SK-N-SH treated with all-trans-retinoic acid at 6 μM for 48 hours (cell line): ENCODE measurements around the gene CASP3.

Experiments used
- ATAC-seq: fragments of 200-7000 bp; cut with Tn5 transposase; 3 replicates; pipeline ENCODE4 v1.9.1; 2020; ENCODE audit warnings: mild to moderate bottlenecking, moderate library complexity
- ARNTL ChIP-seq: fragments of 450-650 bp; formaldehyde crosslinking; IDR thresholded peaks from 2 replicates; pipeline ENCODE4 v1.5.0; 2020; ENCODE audit warnings: low read depth, mild to moderate bottlenecking, moderate library complexity, borderline replicate concordance
- BACH2 ChIP-seq: fragments of 250-450 bp; sonication (Bioruptor Pico); IDR thresholded peaks from 2 replicates; pipeline ENCODE4 v1.9.0; 2021; ENCODE audit warnings: mild to moderate bottlenecking, borderline replicate concordance
- CSDC2 ChIP-seq: fragments of 250-450 bp; sonication (Bioruptor Pico); IDR thresholded peaks from 2 replicates; pipeline ENCODE4 v1.5.0; 2020; ENCODE audit warnings: mild to moderate bottlenecking, moderate library complexity
- ESRRG ChIP-seq: fragments of 250-450 bp; sonication (Bioruptor Pico); IDR thresholded peaks from 2 replicates; pipeline ENCODE4 v1.6.1; 2021; ENCODE audit warnings: mild to moderate bottlenecking
- GLIS3 ChIP-seq: fragments of 250-450 bp; sonication (Bioruptor Pico); IDR thresholded peaks from 2 replicates; pipeline ENCODE4 v1.5.0; 2020; ENCODE audit warnings: mild to moderate bottlenecking, moderate library complexity
- ISL1 ChIP-seq: fragments of 250-450 bp; sonication (Bioruptor Pico); IDR thresholded peaks from 2 replicates; pipeline ENCODE4 v2.1.2; 2022; ENCODE audit warnings: mild to moderate bottlenecking, moderate library complexity
- OSR1 ChIP-seq: fragments of 250-450 bp; sonication (Bioruptor Pico); IDR thresholded peaks from 2 replicates; pipeline ENCODE4 v1.8.0; 2022; ENCODE audit warnings: moderate library complexity, mild to moderate bottlenecking, inconsistent platforms
- PPARA ChIP-seq: fragments of 250-450 bp; sonication (Bioruptor Pico); IDR thresholded peaks from 2 replicates; pipeline ENCODE4 v1.5.0; 2020; ENCODE audit warnings: mild to moderate bottlenecking, borderline replicate concordance
- RARB ChIP-seq: fragments of 250-450 bp; sonication (Bioruptor Pico); IDR thresholded peaks from 2 replicates; pipeline ENCODE4 v1.8.0; 2021; ENCODE audit warnings: mild to moderate bottlenecking, moderate library complexity
- TCF4 ChIP-seq: fragments of 250-450 bp; sonication (Bioruptor Pico); IDR thresholded peaks from 2 replicates; pipeline ENCODE4 v1.8.0; 2021; ENCODE audit warnings: mild to moderate bottlenecking, moderate library complexity, borderline replicate concordance
- TOX ChIP-seq: fragments of 250-450 bp; sonication (Bioruptor Pico); IDR thresholded peaks from 2 replicates; pipeline ENCODE4 v1.8.0; 2021; ENCODE audit warnings: mild to moderate bottlenecking, moderate library complexity, borderline replicate concordance
- ZC3H10 ChIP-seq: fragments of 250-450 bp; sonication (Bioruptor Pico); IDR thresholded peaks from 2 replicates; pipeline ENCODE4 v1.5.1; 2021; ENCODE audit warnings: mild to moderate bottlenecking, moderate library complexity
- ZFP3 ChIP-seq: fragments of 250-450 bp; sonication (Bioruptor Pico); IDR thresholded peaks from 2 replicates; pipeline ENCODE4 v1.5.0; 2020; ENCODE audit warnings: mild to moderate bottlenecking, moderate library complexity
- ZFP30 ChIP-seq: fragments of 450-650 bp; formaldehyde crosslinking; IDR thresholded peaks from 2 replicates; pipeline ENCODE4 v1.5.0; 2022; ENCODE audit warnings: mild to moderate bottlenecking, moderate library complexity
- ZNF565 ChIP-seq: fragments of 450-650 bp; formaldehyde crosslinking; conservative IDR thresholded peaks from 2 replicates; pipeline ENCODE4 v1.5.0; 2020; ENCODE audit warnings: low read depth, mild to moderate bottlenecking, moderate library complexity
- ZNF70 ChIP-seq: fragments of 450-650 bp; formaldehyde crosslinking; IDR thresholded peaks from 2 replicates; pipeline ENCODE4 v1.5.0; 2020; ENCODE audit warnings: mild to moderate bottlenecking, moderate library complexity
- ZNF8 ChIP-seq: fragments of 450-650 bp; formaldehyde crosslinking; IDR thresholded peaks from 2 replicates; pipeline ENCODE4 v1.5.0; 2020; ENCODE audit warnings: mild to moderate bottlenecking, moderate library complexity
- TF ChIP-seq, protein P1 (sequence below): fragments of 250-450 bp; sonication (Bioruptor Pico); IDR thresholded peaks from 2 replicates; pipeline ENCODE4 v1.8.0; 2020; ENCODE audit warnings: mild to moderate bottlenecking, moderate library complexity, borderline replicate concordance
- TF ChIP-seq, protein P2 (sequence below): fragments of 250-450 bp; sonication (Bioruptor Pico); IDR thresholded peaks from 2 replicates; pipeline ENCODE4 v1.5.0; 2020; ENCODE audit warnings: mild to moderate bottlenecking, moderate library complexity
- TF ChIP-seq, protein P3 (sequence below): fragments of 250-450 bp; sonication (Bioruptor Pico); IDR thresholded peaks from 2 replicates; pipeline ENCODE4 v1.8.0; 2021; ENCODE audit warnings: low read depth, mild to moderate bottlenecking, moderate library complexity, borderline replicate concordance

CASP3 gene

DNA sequence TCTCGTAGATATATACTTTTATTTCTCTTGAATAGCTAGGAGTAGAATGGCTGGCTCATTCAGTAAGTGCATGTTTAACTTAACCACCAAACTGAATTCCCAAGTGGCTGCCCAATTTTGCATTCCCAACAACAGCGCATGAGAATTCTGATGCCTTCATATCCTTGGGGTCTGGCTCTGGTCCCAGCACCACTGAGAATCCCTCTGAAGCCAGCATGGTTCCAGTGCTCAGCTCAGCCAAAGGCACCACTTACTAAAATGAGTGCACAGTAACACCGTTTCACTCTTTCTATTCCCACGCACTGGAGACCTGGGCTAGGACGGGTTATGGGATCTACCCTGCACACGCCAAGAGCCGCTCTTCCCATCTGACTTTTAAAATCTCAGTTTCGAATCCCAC, 60.4 kb downstream of the CASP3 start:
- TF ChIP-seq TOX (CRISPR knock-in tag) (no peak), ZNF70 (no peak), ZFP30 (CRISPR knock-in tag) (no peak), OSR1 (CRISPR knock-in tag) (no peak), ESRRG (CRISPR knock-in tag) (no peak), GLIS3 (CRISPR knock-in tag) (no peak), ZNF565 (no peak), ZFP3 (CRISPR knock-in tag) (no peak), PPARA (CRISPR knock-in tag) (no peak), CSDC2 (CRISPR knock-in tag) (no peak), ARNTL (no peak), ZC3H10 (no peak), ISL1 (CRISPR knock-in tag) (no peak)
- TF ChIP-seq, protein P1, sequence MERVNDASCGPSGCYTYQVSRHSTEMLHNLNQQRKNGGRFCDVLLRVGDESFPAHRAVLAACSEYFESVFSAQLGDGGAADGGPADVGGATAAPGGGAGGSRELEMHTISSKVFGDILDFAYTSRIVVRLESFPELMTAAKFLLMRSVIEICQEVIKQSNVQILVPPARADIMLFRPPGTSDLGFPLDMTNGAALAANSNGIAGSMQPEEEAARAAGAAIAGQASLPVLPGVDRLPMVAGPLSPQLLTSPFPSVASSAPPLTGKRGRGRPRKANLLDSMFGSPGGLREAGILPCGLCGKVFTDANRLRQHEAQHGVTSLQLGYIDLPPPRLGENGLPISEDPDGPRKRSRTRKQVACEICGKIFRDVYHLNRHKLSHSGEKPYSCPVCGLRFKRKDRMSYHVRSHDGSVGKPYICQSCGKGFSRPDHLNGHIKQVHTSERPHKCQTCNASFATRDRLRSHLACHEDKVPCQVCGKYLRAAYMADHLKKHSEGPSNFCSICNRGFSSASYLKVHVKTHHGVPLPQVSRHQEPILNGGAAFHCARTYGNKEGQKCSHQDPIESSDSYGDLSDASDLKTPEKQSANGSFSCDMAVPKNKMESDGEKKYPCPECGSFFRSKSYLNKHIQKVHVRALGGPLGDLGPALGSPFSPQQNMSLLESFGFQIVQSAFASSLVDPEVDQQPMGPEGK (CRISPR knock-in tag), result no peak
- TF ChIP-seq, protein P2, sequence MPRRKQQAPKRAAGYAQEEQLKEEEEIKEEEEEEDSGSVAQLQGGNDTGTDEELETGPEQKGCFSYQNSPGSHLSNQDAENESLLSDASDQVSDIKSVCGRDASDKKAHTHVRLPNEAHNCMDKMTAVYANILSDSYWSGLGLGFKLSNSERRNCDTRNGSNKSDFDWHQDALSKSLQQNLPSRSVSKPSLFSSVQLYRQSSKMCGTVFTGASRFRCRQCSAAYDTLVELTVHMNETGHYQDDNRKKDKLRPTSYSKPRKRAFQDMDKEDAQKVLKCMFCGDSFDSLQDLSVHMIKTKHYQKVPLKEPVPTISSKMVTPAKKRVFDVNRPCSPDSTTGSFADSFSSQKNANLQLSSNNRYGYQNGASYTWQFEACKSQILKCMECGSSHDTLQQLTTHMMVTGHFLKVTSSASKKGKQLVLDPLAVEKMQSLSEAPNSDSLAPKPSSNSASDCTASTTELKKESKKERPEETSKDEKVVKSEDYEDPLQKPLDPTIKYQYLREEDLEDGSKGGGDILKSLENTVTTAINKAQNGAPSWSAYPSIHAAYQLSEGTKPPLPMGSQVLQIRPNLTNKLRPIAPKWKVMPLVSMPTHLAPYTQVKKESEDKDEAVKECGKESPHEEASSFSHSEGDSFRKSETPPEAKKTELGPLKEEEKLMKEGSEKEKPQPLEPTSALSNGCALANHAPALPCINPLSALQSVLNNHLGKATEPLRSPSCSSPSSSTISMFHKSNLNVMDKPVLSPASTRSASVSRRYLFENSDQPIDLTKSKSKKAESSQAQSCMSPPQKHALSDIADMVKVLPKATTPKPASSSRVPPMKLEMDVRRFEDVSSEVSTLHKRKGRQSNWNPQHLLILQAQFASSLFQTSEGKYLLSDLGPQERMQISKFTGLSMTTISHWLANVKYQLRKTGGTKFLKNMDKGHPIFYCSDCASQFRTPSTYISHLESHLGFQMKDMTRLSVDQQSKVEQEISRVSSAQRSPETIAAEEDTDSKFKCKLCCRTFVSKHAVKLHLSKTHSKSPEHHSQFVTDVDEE (CRISPR knock-in tag), result no peak
- TF ChIP-seq, all 23 proteins: peak for 0
- ATAC-seq, result no peak

DNA sequence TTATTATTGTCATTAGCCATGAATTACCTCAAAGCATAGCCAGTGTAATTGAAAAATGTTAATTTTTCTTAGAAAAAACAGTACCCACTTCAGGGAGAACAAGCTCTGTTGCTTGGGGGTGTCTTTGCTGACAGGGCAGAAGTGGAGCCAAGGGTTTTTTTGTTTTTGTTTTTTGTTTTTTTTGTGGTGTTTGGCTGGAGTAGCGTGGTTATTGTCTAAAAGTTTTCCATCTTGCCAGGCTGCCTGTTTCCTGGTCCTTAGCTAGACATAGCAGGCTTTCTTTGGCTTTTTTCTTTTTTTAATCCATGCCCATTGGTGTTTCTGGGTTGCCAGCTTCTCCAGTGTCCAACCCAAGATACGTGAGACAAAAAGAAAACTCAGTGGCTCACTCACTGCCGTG, 61.5 kb downstream of the CASP3 start:
- no peak for ATAC-seq
- TF ChIP-seq ZFP3 (CRISPR knock-in tag) (no peak), ESRRG (CRISPR knock-in tag) (no peak), ZNF565 (no peak), ZFP30 (CRISPR knock-in tag) (no peak)
- TF ChIP-seq, protein P3, sequence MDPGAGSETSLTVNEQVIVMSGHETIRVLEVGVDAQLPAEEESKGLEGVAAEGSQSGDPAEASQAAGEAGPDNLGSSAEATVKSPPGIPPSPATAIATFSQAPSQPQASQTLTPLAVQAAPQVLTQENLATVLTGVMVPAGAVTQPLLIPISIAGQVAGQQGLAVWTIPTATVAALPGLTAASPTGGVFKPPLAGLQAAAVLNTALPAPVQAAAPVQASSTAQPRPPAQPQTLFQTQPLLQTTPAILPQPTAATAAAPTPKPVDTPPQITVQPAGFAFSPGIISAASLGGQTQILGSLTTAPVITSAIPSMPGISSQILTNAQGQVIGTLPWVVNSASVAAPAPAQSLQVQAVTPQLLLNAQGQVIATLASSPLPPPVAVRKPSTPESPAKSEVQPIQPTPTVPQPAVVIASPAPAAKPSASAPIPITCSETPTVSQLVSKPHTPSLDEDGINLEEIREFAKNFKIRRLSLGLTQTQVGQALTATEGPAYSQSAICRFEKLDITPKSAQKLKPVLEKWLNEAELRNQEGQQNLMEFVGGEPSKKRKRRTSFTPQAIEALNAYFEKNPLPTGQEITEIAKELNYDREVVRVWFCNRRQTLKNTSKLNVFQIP, result no peak
- TF ChIP-seq, all 23 proteins: peak for 0

DNA sequence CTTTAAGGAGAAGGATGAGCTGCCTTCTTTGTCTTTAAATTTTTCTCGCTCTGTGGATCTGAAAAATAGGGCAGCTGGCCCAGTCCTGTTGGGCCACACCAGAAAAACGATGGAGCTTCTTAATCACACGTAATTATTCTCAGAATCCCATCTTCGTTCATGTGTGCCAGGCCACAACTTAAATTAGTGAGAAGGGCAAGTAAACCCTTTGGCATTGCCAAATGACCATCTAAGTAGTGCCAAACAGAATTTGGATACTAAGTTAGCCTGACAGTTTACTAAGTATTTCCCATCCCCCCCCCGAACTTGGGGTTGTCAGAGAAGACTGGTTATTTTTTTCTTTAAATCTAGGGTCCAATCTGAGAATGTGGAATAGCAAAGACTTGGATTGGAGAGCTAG, 62.0 kb downstream of the CASP3 start:
- no peak for ATAC-seq
- TF ChIP-seq ZFP30 (CRISPR knock-in tag), result no peak
- TF ChIP-seq ZNF8 (CRISPR knock-in tag), result no peak
- no peak for TF ChIP-seq OSR1 (CRISPR knock-in tag)
- no peak for TF ChIP-seq ZNF70
- no peak for TF ChIP-seq RARB
- no peak for TF ChIP-seq ARNTL
- TF ChIP-seq ZC3H10, result no peak
- TF ChIP-seq ZFP3 (CRISPR knock-in tag), result no peak
- TF ChIP-seq, protein P1 (CRISPR knock-in tag), result no peak

DNA sequence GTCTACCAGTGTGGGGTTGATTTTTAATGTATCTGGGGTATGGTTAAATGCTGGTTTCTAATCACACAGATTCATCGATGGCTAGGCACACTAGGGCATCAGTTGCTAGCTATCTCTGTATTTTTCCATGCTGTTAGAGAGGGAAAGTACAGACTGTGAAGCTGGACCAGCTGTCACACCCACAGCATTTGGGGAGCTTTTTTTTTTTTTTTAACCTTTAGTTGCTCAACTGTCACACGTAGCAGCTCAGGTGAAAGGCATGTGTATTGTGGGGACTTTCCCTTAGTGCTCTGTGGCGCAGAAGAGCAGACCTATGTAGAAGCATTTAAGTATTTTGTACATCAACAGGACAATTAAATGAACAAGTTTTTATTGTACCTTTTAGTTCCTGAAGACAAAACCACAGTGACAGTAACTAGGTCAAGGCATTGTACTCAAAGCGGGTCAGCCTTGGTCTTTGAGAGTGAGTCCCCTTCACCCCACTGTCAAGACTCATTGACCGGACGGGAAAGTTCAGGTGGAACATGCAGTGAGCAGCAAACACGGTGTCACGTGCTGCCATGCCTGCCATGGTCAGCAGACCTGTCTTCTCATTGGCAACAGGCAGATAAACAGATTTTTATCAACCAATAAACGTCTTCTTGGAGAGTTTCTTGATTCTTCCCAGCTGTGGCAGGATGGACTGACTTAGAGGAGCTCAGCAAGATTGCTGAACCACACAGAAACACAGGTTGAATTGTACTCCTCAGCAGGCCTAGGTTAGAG, 65.3 kb downstream of the CASP3 start:
- no peak for ATAC-seq
- TF ChIP-seq CSDC2 (CRISPR knock-in tag), result no peak
- TF ChIP-seq TCF4, result no peak
- TF ChIP-seq ZNF8 (CRISPR knock-in tag), result no peak
- TF ChIP-seq ZC3H10, result no peak
- TF ChIP-seq ISL1 (CRISPR knock-in tag), result no peak
- TF ChIP-seq, protein P2 (CRISPR knock-in tag), result no peak
- no peak for TF ChIP-seq ARNTL
- no peak for TF ChIP-seq ESRRG (CRISPR knock-in tag)
- no peak for TF ChIP-seq BACH2 (CRISPR knock-in tag)
- TF ChIP-seq, protein P1 (CRISPR knock-in tag), result no peak
